22Rv1 (cell line): ENCODE measurements around the gene CREG2.

Experiments
- H3K27ac ChIP-seq: fragments of 450-650 bp; 2 replicates; pipeline ENCODE4 v1.5.1; 2017
- ZFX ChIP-seq: fragments of 450-650 bp; IDR thresholded peaks from 2 replicates; pipeline ENCODE4 v1.6.1; 2017; ENCODE audit warnings: antibody characterized with exemption, borderline replicate concordance
- TF ChIP-seq, protein P1 (sequence below): fragments of 450-650 bp; IDR thresholded peaks from 2 replicates; pipeline ENCODE4 v1.5.1; 2017; ENCODE audit warnings: mild to moderate bottlenecking

CREG2 gene

DNA sequence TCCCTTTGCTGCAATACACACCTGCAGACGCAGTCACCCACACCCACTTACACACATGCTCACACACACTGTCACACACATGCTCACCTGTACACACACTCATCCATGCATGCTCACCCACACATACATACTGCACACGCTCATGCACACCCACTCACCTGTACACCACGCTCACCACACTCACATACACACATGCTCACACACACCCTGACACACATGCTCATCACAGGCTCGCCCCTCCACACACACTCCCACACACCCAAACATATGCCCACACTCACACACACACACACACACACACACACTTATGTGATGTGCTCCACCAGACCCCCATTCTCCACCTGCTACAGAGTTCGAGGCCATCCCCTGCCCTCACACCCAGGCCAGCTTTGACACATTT, 22.8 kb upstream of the CREG2 start:
- H3K27ac ChIP-seq = no peak overlapping the region
- no peak for TF ChIP-seq ZFX
- TF ChIP-seq, protein P1, sequence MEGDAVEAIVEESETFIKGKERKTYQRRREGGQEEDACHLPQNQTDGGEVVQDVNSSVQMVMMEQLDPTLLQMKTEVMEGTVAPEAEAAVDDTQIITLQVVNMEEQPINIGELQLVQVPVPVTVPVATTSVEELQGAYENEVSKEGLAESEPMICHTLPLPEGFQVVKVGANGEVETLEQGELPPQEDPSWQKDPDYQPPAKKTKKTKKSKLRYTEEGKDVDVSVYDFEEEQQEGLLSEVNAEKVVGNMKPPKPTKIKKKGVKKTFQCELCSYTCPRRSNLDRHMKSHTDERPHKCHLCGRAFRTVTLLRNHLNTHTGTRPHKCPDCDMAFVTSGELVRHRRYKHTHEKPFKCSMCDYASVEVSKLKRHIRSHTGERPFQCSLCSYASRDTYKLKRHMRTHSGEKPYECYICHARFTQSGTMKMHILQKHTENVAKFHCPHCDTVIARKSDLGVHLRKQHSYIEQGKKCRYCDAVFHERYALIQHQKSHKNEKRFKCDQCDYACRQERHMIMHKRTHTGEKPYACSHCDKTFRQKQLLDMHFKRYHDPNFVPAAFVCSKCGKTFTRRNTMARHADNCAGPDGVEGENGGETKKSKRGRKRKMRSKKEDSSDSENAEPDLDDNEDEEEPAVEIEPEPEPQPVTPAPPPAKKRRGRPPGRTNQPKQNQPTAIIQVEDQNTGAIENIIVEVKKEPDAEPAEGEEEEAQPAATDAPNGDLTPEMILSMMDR = no peak

DNA sequence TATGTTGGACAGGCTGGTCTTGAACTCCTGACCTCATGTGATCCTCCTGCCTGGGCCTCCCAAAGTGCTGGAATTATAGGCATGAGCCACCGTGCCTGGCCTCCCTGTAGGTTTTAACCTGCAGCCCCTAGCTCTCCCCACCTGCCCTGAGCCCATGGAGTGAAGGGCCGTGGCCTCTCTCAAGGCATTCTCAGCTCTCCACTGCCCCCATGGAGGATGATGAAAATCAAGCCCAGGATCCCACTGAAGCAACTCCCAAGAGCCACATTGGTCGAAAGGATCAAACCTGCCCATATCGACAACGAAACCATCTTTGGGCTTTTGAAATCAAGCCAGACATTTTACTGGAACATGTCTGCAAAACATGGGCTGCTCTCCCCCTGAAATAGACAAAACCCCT, 22.4 kb upstream of the CREG2 start:
- no peak overlapping the region for H3K27ac ChIP-seq
- no peak for TF ChIP-seq ZFX
- TF ChIP-seq, protein P1 = no peak

DNA sequence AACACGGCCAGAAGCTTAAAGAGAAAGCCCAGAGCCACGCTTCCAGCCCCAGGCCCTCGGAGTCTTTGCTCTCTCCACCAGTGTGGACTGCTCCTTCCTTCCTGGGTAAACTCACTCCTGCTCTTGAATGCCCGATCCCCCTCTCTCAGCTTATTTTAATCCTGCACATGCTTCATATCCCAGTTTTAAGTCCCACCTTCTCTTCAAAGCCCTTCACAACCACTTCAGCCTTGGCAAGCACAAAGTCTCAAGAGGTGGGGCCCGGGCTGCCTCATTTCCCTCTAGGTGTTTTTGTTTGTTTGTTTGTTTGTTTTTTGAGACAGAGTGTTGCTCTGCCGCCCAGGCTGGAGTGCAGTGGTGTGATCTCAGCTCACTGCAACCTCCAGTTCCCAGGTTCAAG, 21.6 kb upstream of the CREG2 start:
- H3K27ac ChIP-seq = no peak overlapping the region
- TF ChIP-seq, protein P1 = no peak
- no peak for TF ChIP-seq ZFX

DNA sequence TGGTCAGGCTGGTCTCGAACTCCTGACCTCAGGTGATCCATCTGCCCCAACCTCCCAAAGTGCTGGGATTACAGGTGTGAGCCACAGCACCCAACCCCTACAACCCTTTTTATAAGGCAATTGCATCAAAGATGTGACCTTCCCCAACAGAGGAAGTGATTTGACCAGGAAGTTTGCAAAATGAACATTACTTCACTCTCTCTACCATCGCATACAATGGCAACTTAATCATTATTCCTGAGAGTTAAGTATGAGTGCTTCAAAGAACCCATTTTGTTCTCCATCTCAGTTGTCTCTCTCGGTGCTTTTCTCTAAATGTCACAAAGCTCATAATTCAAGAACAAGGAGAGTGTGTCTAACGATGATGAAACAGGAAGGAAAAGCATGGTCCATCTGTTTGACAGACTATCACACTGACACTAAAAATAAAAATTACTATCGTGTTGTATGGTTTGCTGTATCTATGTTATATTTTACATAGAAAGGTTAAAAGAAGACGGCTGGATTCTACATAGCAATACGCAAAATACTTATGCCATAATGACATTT, 18.1 kb upstream of the CREG2 start:
- H3K27ac ChIP-seq = no peak overlapping the region
- TF ChIP-seq, protein P1 = no peak
- no peak for TF ChIP-seq ZFX

DNA sequence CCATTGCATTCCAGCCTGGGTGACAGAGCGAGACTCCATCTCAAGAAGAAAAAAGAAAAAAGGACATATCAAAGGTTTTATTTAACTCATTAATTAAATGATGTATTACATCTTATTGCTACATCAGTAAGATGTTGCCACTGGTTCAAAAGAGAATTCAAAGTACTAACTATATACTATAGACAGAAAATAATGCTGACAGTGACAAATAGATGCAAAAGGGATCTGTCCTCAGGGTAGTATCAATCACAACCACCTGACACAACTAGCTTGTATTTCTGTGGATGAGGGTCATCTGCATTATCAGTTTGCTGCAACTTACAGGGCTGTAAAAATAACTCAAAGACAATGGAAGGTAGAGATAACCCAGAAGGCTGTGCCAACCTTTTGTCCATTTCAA, 16.4 kb upstream of the CREG2 start:
- H3K27ac ChIP-seq = no peak overlapping the region
- TF ChIP-seq, protein P1 = no peak
- no peak for TF ChIP-seq ZFX

DNA sequence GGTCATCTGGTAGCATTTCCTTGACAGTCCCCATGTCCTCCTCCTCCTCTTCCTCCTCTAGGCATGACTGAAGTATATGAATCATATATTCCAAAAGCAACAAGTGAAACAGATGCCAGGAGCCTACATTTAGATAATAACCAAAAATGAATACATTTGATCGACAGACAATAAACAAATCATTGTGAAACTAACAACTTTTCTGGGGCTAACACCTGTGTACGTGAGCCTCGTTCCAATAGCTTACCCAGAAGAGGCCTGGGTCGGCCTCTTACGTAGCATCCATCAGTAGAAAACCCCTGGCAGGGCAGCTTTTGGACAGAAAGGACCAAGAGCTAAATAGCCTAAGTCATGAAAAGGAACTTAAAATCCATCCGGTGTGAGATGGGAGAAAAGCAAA, 15.3 kb upstream of the CREG2 start:
- no peak for TF ChIP-seq ZFX
- TF ChIP-seq, protein P1 = no peak
- no peak overlapping the region for H3K27ac ChIP-seq

DNA sequence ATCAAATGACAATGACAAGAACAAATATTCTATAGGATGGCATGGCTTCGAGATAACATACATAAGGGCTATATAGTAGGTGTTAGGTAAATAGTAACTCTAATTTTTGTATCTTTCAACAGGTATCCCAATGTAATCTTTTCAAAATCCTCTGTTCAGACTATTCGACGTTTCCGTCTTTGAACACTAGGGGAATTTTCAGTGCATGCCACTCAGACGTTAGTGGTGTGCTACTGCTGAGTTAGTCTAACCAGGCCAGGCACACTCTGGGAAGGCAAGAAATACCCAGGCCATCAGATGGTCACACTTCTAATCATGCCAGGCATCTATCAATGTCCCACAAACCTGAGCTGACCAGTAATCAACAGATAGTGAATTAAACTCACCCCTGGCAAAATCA, 14.6 kb upstream of the CREG2 start:
- H3K27ac ChIP-seq = no peak overlapping the region
- TF ChIP-seq ZFX = no peak
- TF ChIP-seq, protein P1 = peak; percentile 25
